Hepatocyte (in vitro differentiated cells): ENCODE results near the gene NHS. TPM values are rescaled to one million over a fixed set of nuclear protein-coding genes. Genes with fewer than 3 reads are reported as not detected.
A peak's percentile ranks its signal among the peaks of the same experiment; 100 is the strongest.

Experiments
- DNase-seq: peaks from one replicate; pipeline ENCODE4 v3.0.0-alpha.2; 2016; ENCODE audit warnings: low spot score
- H2AFZ ChIP-seq: fragments of 200-600 bp; sonication (generic); 2 replicates; pipeline ENCODE4 v1.6.0; 2016; ENCODE audit warnings: antibody characterized with exemption, mild to moderate bottlenecking
- H3K27ac ChIP-seq: fragments of 200-600 bp; sonication (generic); 2 replicates; pipeline ENCODE4 v1.5.1; 2016; ENCODE audit warnings: mild to moderate bottlenecking
- H3K27me3 ChIP-seq: fragments of 200-600 bp; sonication (generic); 2 replicates; pipeline ENCODE4 v1.6.1; 2016
- H3K36me3 ChIP-seq: fragments of 200-600 bp; sonication (generic); replicated peaks from 2 replicates; pipeline ENCODE4 v1.5.1; 2016; ENCODE audit warnings: low read depth; ENCODE audit not compliant: insufficient read depth
- H3K4me1 ChIP-seq: fragments of 200-600 bp; sonication (generic); 2 replicates; pipeline ENCODE4 v1.5.1; 2016; ENCODE audit warnings: mild to moderate bottlenecking, moderate library complexity; ENCODE audit not compliant: insufficient read depth
- H3K4me2 ChIP-seq: fragments of 200-600 bp; sonication (generic); 2 replicates; pipeline ENCODE4 v1.6.0; 2016
- H3K4me3 ChIP-seq: fragments of 200-600 bp; sonication (generic); 2 replicates; pipeline ENCODE4 v1.5.1; 2016; ENCODE audit warnings: mild to moderate bottlenecking
- H3K79me2 ChIP-seq: fragments of 200-600 bp; sonication (generic); 2 replicates; pipeline ENCODE4 v1.6.0; 2017; ENCODE audit warnings: mild to moderate bottlenecking
- H3K9me2 ChIP-seq: fragments of 200-600 bp; sonication (generic); replicated peaks from 2 replicates; pipeline ENCODE4 v1.6.0; 2017; ENCODE audit warnings: mild to moderate bottlenecking; ENCODE audit not compliant: insufficient read depth
- H3K9me3 ChIP-seq: fragments of 200-600 bp; sonication (generic); 2 replicates; pipeline ENCODE4 v1.5.1; 2016; ENCODE audit warnings: low read depth, mild to moderate bottlenecking
- H4K20me1 ChIP-seq: fragments of 200-600 bp; sonication (generic); 2 replicates; pipeline ENCODE4 v1.6.0; 2016; ENCODE audit warnings: mild to moderate bottlenecking; ENCODE audit not compliant: insufficient read depth, poor library complexity, severe bottlenecking
- EZH2 ChIP-seq: fragments of 200-600 bp; sonication (generic); IDR thresholded peaks from 2 replicates; pipeline ENCODE4 v1.6.1; 2016; ENCODE audit warnings: antibody characterized with exemption, mild to moderate bottlenecking, borderline replicate concordance
- EZH2phosphoT487 ChIP-seq: fragments of 200-600 bp; sonication (generic); IDR thresholded peaks from one replicate; pipeline ENCODE4 v1.6.1; 2018; ENCODE audit warnings: antibody characterized with exemption, mild to moderate bottlenecking, low read depth, moderate library complexity; ENCODE audit not compliant: unreplicated experiment, severe bottlenecking
- WGBS: methylation state at CpG from one replicate; pipeline ENCODE4 v1.1.6; 2016; ENCODE audit warnings: low lambda C conversion rate; ENCODE audit errors: missing lambda C conversion rate; 5-methylcytosine and 5-hydroxymethylcytosine counted together
- polyA plus RNA-seq: library from polyadenylated mRNA; unstranded; fragments of >200 nt; fragmentation: Nextera tagmentation; extraction: Ambion mirVana; gene quantifications from 2 replicates; pipeline ENCODE4 v1.2.1, GENCODE V29; 2016
- total RNA-seq: library from RNA; depleted of rRNA; stranded (reverse); fragments of >200 nt; gene quantifications from 2 replicates; pipeline ENCODE4 v1.2.3, GENCODE V29; 2014
- TF ChIP-seq, protein P1 (sequence below): fragments of 200-600 bp; sonication (generic); IDR thresholded peaks from 2 replicates; pipeline ENCODE4 v1.5.1; 2016; ENCODE audit warnings: antibody characterized with exemption, mild to moderate bottlenecking; ENCODE audit not compliant: poor library complexity

NHS gene
- total and polyA plus RNA-seq, 2 experiments from 2014 or later, result 0.35 to 3.1 TPM

DNA sequence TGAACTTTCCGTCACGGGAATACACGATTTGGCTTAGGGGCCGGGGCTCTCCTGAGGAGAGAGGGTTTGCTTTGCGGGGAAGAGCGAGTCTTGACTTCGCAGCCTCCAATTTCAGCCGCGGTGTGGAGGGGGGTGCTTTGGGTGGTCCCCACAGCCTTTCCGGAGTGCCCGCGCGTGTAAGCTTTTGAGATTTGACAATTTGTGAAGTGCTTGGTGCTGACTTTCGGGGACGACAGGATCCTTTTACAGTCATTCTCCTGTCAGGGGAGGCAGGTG lies 362.6 kb downstream of the NHS start:
- no peaks in the 10 kb centered on the region for H3K9me2 ChIP-seq
- H3K27me3 ChIP-seq, result no peaks in the 10 kb centered on the region
- H2AFZ ChIP-seq, result peak overlapping the region; percentile 48
- H3K36me3 ChIP-seq, result no peaks in the 10 kb centered on the region
- no peaks in the 10 kb centered on the region for H3K4me1 ChIP-seq
- no peaks in the 10 kb centered on the region for H4K20me1 ChIP-seq
- H3K79me2 ChIP-seq, result peaks cover 37% of the 10 kb centered on the region
- TF ChIP-seq EZH2phosphoT487, result no peak
- TF ChIP-seq, protein P1, sequence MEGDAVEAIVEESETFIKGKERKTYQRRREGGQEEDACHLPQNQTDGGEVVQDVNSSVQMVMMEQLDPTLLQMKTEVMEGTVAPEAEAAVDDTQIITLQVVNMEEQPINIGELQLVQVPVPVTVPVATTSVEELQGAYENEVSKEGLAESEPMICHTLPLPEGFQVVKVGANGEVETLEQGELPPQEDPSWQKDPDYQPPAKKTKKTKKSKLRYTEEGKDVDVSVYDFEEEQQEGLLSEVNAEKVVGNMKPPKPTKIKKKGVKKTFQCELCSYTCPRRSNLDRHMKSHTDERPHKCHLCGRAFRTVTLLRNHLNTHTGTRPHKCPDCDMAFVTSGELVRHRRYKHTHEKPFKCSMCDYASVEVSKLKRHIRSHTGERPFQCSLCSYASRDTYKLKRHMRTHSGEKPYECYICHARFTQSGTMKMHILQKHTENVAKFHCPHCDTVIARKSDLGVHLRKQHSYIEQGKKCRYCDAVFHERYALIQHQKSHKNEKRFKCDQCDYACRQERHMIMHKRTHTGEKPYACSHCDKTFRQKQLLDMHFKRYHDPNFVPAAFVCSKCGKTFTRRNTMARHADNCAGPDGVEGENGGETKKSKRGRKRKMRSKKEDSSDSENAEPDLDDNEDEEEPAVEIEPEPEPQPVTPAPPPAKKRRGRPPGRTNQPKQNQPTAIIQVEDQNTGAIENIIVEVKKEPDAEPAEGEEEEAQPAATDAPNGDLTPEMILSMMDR, result no peak
- no peak for TF ChIP-seq EZH2
- H3K9me3 ChIP-seq, result no peaks in the 10 kb centered on the region
- DNase-seq, result no peak
- H3K4me2 ChIP-seq, result peak overlapping the region; percentile 71
- H3K27ac ChIP-seq, result peak overlapping the region; percentile 97
- 49% methylated on average over 15 of the region's 15 CpGs for WGBS
- H3K4me3 ChIP-seq, result peak overlapping the region; percentile 72

DNA sequence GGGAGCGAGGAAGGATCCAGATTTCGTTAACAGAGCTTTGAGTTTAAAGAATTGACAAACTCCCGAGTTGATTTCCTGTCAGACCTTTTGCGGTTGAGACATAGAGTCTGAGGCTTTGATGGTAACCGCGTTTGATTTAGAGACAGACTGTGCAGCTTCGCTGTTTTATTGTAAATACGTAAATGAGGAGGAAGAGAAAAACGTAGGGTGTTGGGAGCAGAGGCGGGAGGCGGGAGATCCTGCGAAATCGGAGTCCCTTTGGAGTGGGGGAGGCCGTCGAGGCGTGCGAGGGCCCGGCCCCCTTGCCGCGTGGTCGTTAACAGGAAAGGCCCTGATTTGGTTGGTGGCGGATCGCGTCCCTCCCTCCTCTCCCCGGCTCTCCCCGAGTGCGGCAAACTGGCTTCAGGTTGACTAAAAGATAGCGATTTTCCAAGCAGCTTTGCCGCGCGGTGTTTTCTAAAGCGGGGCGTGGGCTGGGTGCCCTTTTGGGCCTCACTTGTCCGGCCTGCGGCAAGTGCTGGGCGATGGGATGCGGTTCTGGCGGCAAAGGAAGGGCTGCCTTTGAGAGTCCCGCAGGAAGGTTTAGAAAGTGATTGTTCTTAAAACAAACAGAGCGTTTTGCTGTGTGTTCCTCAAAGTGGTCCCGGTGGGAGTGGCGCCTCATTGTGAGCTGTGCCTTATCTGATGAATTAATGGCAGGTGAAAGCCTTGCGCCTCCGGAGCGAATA lies 363.1 kb downstream of the NHS start:
- Histone ChIP-seq H3K4me1 (no peaks in the 10 kb centered on the region), H3K79me2 (peaks cover 42% of the 10 kb centered on the region), H3K4me3 (peak overlapping the region; percentile 72), H3K27me3 (no peaks in the 10 kb centered on the region), H3K9me2 (no peaks in the 10 kb centered on the region), H4K20me1 (no peaks in the 10 kb centered on the region), H2AFZ (peak overlapping the region; percentile 48), H3K27ac (peak overlapping the region; percentile 97), H3K36me3 (no peaks in the 10 kb centered on the region), H3K4me2 (peak overlapping the region; percentile 71), H3K9me3 (no peaks in the 10 kb centered on the region)
- WGBS, result 46% methylated on average over 45 of the region's 45 CpGs
- TF ChIP-seq, protein P1, result no peak
- TF ChIP-seq EZH2phosphoT487, result no peak
- TF ChIP-seq EZH2, result no peak
- DNase-seq, result peak; percentile 40

DNA sequence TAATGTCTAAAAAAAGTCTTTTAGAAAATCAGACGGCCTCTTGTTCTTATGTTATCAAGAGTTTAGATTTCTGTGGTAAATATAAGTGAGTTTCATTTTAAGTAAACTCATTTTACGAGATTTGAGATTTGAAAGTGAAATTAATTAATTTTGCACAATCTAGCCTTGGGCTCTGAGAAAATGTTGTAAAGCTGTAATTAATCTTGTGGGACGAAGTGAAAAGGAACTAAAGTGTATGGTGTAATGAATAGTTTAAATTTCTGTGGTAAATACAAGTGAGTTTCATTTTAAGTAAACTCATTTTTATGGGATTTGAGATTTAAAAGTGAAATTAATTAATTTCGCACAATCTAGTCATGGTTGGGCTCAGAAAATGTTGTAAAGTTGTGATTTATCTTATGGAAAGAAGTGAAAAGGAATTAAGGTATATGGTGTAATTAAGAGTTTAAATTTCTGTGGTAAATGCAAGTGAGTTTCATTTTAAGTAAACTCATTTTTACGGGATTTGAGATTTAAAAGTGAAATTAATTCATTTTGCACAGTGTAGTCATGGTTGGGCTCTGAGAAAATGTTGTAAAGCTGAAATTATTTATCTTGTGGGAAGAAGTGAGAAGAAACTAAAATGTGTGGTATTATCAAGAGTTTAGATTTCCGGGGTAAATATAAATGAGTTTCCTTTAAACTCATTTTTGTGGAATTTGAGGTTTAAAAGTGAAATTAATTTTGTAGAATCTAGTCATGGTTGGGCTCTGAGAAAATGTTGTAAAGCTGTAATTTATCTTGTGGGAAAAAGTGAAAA lies 363.9 kb downstream of the NHS start:
- DNase-seq, result no peak
- no peaks in the 10 kb centered on the region for H3K27me3 ChIP-seq
- H4K20me1 ChIP-seq, result no peaks in the 10 kb centered on the region
- peak overlapping the region; percentile 71 for H3K4me2 ChIP-seq
- H3K4me1 ChIP-seq, result no peaks in the 10 kb centered on the region
- H3K36me3 ChIP-seq, result no peaks in the 10 kb centered on the region
- no peak for TF ChIP-seq EZH2phosphoT487
- no peak for TF ChIP-seq EZH2
- TF ChIP-seq, protein P1, result no peak
- H3K4me3 ChIP-seq, result peak overlapping the region; percentile 72
- H3K9me3 ChIP-seq, result no peaks in the 10 kb centered on the region
- 50% methylated on average over 6 of the region's 6 CpGs for WGBS
- H3K27ac ChIP-seq, result peak overlapping the region; percentile 97
- no peak overlapping the region for H2AFZ ChIP-seq
- H3K9me2 ChIP-seq, result no peaks in the 10 kb centered on the region
- peaks cover 50% of the 10 kb centered on the region for H3K79me2 ChIP-seq
